Measurements from ENCODE around the gene WIPF3.

GRCh38 chr7:29946428-29947186, 140.3 kb downstream of the WIPF3 start:
- TF ChIP-seq CTCF (IDR thresholded peaks at IDR 0.05; ENCODE audit: insufficient read depth, low read length): no peak
- TF ChIP-seq SPI1 (IDR thresholded peaks at IDR 0.05; ENCODE audit: borderline replicate concordance, low read depth): no peak
- TF ChIP-seq POLR2AphosphoS5 (IDR thresholded peaks at IDR 0.05; ENCODE audit: low read depth): no peak

All from HL-60 (cell line).